GM12864 (cell line): ENCODE data around the gene WTIP.
"Not testable (repeated sequence)": the region's sequence is repeated elsewhere in the genome, so short reads cannot be mapped to it uniquely, and the experiment has no call there.

Experiments used
- DNase-seq: peaks from one replicate; pipeline ENCODE4 v3.0.0-alpha.2; 2011; ENCODE audit warnings: low read depth
- H3K4me3 ChIP-seq: 2 replicates; pipeline ENCODE4 v1.5.1; 2011; ENCODE audit warnings: mild to moderate bottlenecking, low read depth, low read length, control low read depth
- TF ChIP-seq, protein P1 (sequence below): IDR thresholded peaks from 2 replicates; pipeline ENCODE4 v1.5.1; 2011; ENCODE audit warnings: low read depth, mild to moderate bottlenecking, moderate library complexity, low read length, control low read depth, inconsistent platforms; ENCODE audit errors: missing control alignments

WTIP gene

GRCh38 chr19:34474233-34474989 lies 7.1 kb upstream of the WTIP start:
- H3K4me3 ChIP-seq = no peak overlapping the region
- TF ChIP-seq, protein P1, sequence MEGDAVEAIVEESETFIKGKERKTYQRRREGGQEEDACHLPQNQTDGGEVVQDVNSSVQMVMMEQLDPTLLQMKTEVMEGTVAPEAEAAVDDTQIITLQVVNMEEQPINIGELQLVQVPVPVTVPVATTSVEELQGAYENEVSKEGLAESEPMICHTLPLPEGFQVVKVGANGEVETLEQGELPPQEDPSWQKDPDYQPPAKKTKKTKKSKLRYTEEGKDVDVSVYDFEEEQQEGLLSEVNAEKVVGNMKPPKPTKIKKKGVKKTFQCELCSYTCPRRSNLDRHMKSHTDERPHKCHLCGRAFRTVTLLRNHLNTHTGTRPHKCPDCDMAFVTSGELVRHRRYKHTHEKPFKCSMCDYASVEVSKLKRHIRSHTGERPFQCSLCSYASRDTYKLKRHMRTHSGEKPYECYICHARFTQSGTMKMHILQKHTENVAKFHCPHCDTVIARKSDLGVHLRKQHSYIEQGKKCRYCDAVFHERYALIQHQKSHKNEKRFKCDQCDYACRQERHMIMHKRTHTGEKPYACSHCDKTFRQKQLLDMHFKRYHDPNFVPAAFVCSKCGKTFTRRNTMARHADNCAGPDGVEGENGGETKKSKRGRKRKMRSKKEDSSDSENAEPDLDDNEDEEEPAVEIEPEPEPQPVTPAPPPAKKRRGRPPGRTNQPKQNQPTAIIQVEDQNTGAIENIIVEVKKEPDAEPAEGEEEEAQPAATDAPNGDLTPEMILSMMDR = no peak
- DNase-seq = no peak

- H3K4me3 ChIP-seq = no peak overlapping the region
- DNase-seq = no peak
- TF ChIP-seq, protein P1 = no peak
Observed at GRCh38 chr19:34475026-34475974, 6.3 kb upstream of the WTIP start.

- TF ChIP-seq, protein P1 = no peak
- no peak overlapping the region for H3K4me3 ChIP-seq
- no peak for DNase-seq
Observed at GRCh38 chr19:34475975-34476594, 5.5 kb upstream of the WTIP start.

GRCh38 chr19:34478496-34478895 lies 3.1 kb upstream of the WTIP start:
- DNase-seq, H3K4me3 ChIP-seq: not testable (repeated sequence)

GRCh38 chr19:34479396-34479795 lies 2.2 kb upstream of the WTIP start:
- no peak for DNase-seq
- H3K4me3 ChIP-seq = no peak overlapping the region
- TF ChIP-seq, protein P1 = no peak

DNA sequence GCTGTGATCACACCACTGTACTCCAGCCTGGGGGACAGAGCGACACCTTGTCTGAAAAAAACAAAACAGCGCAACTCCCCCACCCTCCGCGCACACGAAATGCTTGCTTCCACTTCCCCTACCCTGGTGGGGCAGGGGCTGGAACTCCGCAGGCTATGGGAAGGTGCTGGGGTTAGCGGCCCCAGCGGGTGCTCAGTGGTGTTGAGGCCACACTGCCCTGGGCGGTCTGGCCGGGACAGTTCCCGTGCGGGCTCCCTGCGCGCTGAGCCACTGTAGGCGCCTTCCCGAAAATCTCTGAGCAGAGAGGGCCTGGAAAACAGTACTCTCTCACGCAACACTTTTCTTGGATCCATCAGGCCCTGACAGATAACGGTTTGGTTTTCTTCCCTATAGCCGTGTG lies 1.1 kb upstream of the WTIP start:
- H3K4me3 ChIP-seq = no peak overlapping the region
- TF ChIP-seq, protein P1 = no peak
- DNase-seq = no peak

DNA sequence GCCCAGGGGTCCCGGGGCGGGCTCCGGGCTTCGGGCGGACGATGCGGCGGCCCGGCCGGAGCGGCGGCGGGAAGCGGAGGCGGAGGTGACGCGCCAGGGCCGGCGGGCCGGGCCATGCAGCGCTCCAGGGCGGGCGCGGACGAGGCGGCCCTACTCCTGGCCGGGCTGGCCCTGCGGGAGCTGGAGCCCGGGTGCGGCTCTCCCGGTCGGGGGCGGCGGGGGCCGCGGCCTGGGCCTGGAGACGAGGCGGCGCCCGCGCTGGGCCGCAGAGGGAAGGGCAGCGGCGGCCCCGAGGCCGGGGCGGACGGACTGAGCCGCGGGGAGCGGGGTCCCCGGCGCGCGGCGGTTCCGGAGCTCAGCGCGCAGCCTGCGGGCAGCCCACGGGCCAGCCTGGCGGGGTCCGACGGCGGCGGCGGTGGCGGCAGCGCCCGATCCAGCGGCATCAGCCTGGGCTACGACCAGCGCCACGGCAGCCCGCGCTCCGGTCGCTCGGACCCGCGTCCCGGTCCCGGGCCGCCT lies 362 bp downstream of the WTIP start:
- H3K4me3 ChIP-seq = no peak overlapping the region
- TF ChIP-seq, protein P1 = no peak
- DNase-seq = no peak
